HG02973 (cell line): ENCODE data around the gene GLRX5.
"Not testable (repeated sequence)": the region's sequence is repeated elsewhere in the genome, so short reads cannot be mapped to it uniquely, and the experiment has no call there.

ENCODE experiments used
- ATAC-seq: cut with Tn5 transposase; IDR thresholded peaks from one replicate; pipeline ENCODE4 v1.9.1; 2021; ENCODE audit warnings: moderate library complexity; ENCODE audit not compliant: unreplicated experiment

Gene GLRX5

GRCh38 chr14:95498622-95499353 is 36.1 kb upstream of the GLRX5 start:
- no peak for ATAC-seq

GRCh38 chr14:95499354-95499750 is 35.5 kb upstream of the GLRX5 start:
- no peak for ATAC-seq

DNA sequence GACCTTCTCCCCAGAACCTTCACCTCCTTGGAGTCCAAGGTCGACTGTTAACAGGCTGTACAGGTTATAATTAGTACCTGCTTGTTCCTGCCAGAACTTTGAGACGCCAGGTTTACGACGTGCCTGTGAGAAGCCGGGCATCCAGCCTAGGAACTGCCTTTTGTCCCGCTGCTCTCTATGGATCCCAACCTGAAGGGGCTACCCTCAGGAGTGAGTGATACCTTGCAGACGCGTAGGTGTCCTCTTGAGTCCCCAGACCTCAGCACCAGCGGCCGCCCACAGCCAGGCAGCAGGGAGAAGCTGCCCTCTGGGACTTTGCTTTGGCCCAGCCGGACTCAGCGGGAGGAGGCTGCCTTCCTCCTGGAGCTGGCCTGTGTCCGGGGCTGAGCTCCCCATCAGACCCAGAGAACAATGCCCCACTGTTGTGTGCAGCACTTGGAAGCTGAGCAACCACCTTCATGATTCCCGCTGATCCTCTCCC is 34.6 kb upstream of the GLRX5 start:
- ATAC-seq, result no peak

- ATAC-seq, result no peak
Measured at GRCh38 chr14:95500772-95501401, 34.0 kb upstream of the GLRX5 start.

GRCh38 chr14:95502381-95502950 is 32.4 kb upstream of the GLRX5 start:
- no peak for ATAC-seq

- peak; percentile 45 for ATAC-seq
Measured at GRCh38 chr14:95503365-95504134, 31.3 kb upstream of the GLRX5 start.

DNA sequence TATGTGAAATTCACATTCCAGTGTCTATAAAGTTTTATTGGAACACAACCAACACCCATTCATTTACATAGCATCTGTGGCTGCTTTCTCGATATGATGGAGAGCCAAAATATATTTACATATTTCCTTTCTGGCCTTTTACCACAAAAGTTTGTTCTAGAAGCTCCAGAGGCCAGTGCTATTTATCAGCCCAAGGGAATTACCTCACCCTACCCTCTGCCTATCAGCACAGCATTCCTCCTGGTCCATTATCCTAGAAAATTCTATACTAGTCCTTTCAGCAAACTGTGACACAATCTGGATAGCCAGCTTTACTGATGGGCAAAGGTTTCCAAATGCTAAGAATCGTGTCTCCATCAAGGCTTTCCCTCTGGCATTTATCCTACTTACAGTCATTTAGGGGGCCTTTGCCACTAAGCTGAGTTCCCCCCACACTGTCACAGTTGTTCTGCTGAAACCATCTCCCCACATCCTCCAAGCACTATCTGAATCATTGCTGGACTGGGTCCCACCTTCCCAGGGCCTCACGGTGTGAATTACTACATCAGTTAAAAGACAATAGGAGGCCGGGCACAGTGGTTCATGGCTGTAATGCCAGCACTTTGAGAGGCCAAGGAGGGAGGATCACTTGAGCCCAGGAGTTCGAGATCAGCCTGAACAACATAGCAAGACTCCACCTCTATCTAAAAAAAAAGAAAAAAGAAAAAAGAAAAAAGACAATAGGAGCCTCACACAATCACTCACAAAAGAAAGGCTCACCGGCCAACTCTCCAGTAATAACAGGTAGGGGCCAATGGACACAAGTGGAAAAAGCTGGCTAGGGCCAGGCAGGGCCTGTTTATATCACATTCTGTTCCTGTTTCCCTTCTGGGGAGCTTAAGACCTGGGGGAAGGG is 30.5 kb upstream of the GLRX5 start:
- peak; percentile 34 for ATAC-seq

- ATAC-seq, result peak; percentile 27
Measured at GRCh38 chr14:95505030-95505589, 29.7 kb upstream of the GLRX5 start.

- ATAC-seq, result no peak
Measured at GRCh38 chr14:95507174-95507573, 27.7 kb upstream of the GLRX5 start.

DNA sequence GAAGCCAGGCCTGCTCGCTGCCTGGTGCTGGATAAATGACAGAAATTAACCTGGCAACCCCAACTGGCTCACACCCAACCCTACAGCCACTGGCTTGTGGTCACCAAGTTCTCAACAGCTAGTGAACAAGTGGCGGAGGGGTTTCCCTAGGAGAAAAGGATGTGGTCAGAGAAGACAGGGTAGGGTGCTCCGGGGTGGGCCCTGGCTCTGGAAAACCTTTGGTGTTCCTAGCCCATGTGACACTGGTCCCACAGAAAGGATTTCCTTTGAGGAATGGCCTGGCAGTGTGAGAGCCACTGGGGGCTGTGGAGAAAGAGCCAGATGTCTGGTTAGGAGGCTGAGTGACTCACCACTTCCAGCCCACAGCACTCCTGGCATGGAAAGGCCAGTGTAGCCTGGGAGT is 27.1 kb upstream of the GLRX5 start:
- ATAC-seq, result no peak

- ATAC-seq, result no peak
Measured at GRCh38 chr14:95508377-95508776, 26.5 kb upstream of the GLRX5 start.

- no peak for ATAC-seq
Measured at GRCh38 chr14:95509495-95509894, 25.4 kb upstream of the GLRX5 start.

GRCh38 chr14:95510344-95510743 is 24.5 kb upstream of the GLRX5 start:
- ATAC-seq, result not testable (repeated sequence)

DNA sequence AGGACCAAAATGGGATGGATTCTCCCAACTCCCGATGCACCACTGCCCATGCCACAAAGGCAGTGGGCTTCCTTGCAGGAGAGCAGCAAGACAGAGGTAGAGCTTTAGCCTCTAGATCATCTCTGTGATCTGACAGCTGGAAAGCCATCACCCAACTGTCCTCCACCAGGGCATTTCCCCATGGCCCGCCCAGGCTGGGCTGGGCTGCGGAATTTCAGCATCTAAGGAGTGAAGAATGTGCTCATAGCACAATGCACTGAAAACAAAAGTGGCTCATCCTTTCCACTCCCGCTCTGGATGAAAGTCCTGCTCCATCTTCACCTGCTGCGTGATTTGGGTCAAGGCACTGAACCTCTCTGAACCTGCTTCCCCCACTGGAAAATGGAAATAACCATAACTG is 24.0 kb upstream of the GLRX5 start:
- no peak for ATAC-seq

GRCh38 chr14:95511687-95512086 is 23.2 kb upstream of the GLRX5 start:
- ATAC-seq, result no peak

GRCh38 chr14:95513291-95513690 is 21.6 kb upstream of the GLRX5 start:
- no peak for ATAC-seq

GRCh38 chr14:95514131-95515079 is 20.4 kb upstream of the GLRX5 start:
- no peak for ATAC-seq

- ATAC-seq, result no peak
Measured at GRCh38 chr14:95515080-95515489, 19.8 kb upstream of the GLRX5 start.
